Retinal pigment epithelial cell (primary cell): ENCODE results near the gene NDFIP2.
A peak's percentile ranks its signal among the peaks of the same experiment; 100 is the strongest.

Experiments used
- DNase-seq: peaks from one replicate; pipeline ENCODE4 v3.0.0-alpha.2; 2010; ENCODE audit warnings: low read depth
- H3K4me3 ChIP-seq: 2 replicates; pipeline ENCODE4 v1.5.1; 2011; ENCODE audit warnings: mild to moderate bottlenecking, low read length, control low read depth, moderate library complexity
- TF ChIP-seq, protein P1 (sequence below): conservative IDR thresholded peaks from 2 replicates; pipeline ENCODE4 v1.5.1; 2011; ENCODE audit warnings: low read depth, low read length, control low read depth, inconsistent platforms

Gene NDFIP2

DNA sequence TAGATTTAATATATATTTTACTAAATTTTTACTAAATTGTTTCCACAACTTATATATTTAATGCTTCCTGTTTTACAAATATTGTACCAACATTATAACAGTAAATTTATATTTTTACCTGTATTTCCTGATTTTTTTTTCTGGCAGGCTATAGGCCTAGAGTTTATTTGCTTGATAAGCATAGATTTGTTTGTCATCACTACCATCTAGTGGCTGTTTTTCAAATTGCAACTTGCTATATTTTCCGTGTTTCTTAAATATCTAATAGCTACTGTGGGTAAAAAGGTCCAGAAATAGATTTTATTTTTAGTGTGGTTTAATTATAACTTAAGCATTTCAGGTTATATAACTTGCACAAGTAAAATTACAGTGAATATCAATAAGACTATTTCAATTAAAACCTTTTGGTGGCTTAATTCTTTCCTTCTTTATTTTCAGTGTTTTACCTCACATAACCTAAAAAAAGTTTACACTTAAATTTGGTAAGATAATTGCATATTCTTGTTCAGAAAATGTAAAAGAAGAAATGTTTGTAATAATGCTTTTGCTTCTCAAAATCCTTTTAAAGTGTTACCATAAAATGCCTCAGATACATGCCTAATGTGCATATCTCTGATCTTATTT, 60.6 kb downstream of the NDFIP2 start:
- H3K4me3 ChIP-seq = no peak overlapping the region
- TF ChIP-seq, protein P1, sequence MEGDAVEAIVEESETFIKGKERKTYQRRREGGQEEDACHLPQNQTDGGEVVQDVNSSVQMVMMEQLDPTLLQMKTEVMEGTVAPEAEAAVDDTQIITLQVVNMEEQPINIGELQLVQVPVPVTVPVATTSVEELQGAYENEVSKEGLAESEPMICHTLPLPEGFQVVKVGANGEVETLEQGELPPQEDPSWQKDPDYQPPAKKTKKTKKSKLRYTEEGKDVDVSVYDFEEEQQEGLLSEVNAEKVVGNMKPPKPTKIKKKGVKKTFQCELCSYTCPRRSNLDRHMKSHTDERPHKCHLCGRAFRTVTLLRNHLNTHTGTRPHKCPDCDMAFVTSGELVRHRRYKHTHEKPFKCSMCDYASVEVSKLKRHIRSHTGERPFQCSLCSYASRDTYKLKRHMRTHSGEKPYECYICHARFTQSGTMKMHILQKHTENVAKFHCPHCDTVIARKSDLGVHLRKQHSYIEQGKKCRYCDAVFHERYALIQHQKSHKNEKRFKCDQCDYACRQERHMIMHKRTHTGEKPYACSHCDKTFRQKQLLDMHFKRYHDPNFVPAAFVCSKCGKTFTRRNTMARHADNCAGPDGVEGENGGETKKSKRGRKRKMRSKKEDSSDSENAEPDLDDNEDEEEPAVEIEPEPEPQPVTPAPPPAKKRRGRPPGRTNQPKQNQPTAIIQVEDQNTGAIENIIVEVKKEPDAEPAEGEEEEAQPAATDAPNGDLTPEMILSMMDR = peak; percentile 53
- DNase-seq = no peak

DNA sequence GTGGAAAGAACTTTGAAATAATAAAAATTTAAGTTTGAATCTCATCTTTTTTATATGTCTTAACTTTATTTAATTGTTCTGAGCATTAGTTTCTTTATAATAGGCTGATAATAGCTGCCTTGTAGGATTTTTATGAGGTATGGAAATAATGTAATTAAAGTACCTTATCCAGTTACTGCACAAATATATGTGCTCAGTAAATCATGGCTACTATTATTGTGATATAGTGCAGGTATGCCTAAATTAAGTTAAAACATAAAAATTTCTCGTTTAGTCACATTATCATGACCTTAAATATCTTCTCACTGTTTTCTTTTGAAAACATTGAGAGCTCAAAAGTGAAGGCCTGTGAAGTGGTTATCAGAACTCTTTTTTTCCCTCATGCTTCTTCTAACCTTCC, 62.9 kb downstream of the NDFIP2 start:
- no peak for DNase-seq
- H3K4me3 ChIP-seq = no peak overlapping the region
- TF ChIP-seq, protein P1 = no peak

DNA sequence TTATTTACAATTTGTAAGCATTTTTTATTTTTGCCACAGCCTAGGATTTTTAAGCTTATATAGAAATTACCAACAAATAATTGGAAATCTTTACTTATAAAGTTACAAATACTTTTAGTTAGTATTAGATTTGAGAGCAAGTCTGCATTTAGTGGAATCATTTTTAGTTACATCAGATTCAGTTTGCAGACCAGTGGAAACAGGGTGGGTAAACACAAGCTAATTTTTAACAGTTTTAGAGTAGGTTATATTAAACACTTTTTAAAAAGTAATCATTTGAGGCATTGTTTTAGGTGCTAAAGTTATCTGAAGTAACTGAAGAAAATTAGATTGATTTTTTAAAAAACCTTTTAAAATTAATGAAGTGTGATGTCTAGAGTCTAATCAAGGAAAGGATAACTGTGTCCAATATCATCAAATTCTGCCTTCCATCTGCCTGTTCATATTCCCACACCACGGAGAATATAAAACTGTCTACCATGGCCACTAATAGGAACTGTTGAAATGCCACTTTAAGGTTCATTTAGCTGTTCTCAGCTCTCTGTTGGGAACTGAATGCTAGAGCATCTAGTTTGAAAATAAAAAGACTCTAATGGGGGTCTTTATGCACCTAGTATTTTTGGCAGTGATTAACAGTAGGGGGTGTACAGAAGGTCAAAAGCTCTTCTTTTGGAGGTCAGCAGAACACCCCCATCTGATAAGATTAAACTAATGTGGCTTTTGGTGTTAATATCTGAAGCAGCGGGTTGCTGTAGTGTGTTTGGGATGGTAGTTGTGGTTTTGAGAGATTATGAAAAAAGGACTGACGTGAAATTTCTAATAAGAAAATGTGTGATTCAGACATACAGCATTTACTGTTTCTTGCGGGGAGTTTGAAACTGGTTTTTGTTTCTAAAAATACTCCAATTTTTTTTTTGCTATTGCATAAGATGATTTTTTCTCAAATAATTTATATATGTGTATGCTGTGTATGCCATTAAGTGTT, 66.5 kb downstream of the NDFIP2 start:
- TF ChIP-seq, protein P1 = no peak
- H3K4me3 ChIP-seq = no peak overlapping the region
- DNase-seq = no peak

DNA sequence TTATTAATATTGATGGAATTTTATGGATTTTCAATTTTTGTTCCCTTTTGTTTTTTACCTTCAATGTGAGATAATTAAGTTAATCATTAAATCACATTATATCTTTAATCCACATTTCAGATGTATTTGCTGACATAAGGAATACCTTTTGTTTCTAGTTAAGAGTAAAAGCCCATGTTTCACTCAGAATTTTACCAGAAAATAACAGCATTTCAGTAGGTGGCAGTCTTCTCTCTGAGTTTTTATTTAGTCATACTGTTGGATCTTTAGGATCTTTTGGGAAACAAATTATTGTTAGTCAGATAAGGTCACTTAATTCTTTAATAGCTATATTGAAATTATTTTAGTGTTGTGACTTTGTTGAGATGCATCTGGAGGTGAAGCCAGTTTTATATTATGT, 67.9 kb downstream of the NDFIP2 start:
- no peak for DNase-seq
- H3K4me3 ChIP-seq = no peak overlapping the region
- TF ChIP-seq, protein P1 = peak; percentile 48

DNA sequence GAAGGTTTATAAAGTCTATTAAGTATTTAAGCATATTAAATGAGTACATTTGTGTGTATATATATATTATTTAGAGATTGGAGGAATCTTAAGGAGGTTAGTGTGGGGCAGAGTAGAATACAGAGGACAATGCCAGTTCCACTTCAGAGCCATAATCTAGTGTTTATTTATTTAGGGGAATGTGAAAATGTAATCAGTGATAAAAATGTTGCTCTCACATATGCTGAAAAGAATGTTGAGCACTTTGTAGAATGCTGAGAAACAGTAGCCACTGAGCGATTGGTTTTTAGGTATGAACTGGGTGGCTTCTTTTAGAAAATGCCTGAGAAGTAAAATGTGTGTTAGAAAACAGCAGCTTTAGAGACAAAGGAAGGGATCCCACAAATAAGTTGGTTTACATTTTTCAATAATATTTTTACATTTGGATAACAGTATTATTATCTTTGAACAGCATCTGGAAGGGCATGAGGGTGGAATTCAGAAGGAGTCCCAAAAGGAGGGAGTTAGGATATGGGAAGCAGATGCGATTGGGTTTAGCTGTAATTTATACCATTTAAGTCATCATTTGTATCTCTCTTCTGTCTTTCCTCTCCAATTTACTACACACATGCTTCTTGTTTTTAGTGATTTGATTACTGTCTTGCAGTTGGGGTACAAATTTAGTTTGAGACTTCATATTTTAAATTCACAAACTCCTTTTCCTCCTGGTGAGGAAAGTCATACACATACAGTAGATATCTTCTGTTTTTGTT, 68.6 kb downstream of the NDFIP2 start:
- H3K4me3 ChIP-seq = no peak overlapping the region
- TF ChIP-seq, protein P1 = no peak
- no peak for DNase-seq

DNA sequence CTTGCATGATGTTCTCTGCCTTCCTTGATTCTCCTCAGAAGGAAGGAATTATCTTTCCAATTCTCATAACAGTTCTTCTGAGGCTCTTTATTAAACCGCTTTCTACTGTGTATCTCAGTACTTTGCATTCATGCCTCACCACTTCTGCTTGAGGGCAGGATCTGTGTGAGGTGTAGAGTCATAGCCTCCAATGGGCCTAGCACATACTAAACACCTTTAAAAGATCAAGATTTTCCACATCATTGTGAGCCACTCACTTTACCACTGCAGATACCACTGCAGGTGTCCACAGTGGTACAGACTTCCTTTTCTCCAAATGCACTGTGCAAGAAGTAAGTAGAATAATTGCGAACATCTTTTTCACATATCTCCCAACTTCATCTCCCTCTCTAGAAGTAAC, 76.7 kb downstream of the NDFIP2 start:
- DNase-seq = no peak
- H3K4me3 ChIP-seq = no peak overlapping the region
- TF ChIP-seq, protein P1 = no peak
